GM18951 (cell line): ENCODE measurements around the gene KDM5A.
"Not testable (repeated sequence)": the region's sequence is repeated elsewhere in the genome, so short reads cannot be mapped to it uniquely, and the experiment has no call there.

Experiments used
- POLR2A ChIP-seq: IDR thresholded peaks from 4 replicates; pipeline ENCODE4 v1.6.1; 2011; ENCODE audit warnings: mild to moderate bottlenecking; ENCODE audit not compliant: insufficient read length, insufficient read depth; ENCODE audit errors: extremely low read depth
- in situ Hi-C: fragments of 300-500 bp; cut with MboI; formaldehyde crosslinking; loops from one replicate; pipeline ENCODE4 v1.12.0; 2022; ENCODE audit warnings: low sequenced_read_pairs, mixed read lengths, inconsistent platforms; ENCODE audit not compliant: unreplicated experiment

KDM5A gene

GRCh38 chr12:389142-390096 is at the start of gene KDM5A:
KDM5A (minus strand) TSS chr12:389320; CDS start chr12:389091, 229 bp downstream.
- in situ Hi-C loops: no loop called here
- peak; percentile 69 for TF ChIP-seq POLR2A

- in situ Hi-C loops: not testable (repeated sequence)
Observed at GRCh38 chr12:435737-436136, 46.6 kb upstream of the KDM5A start.

DNA sequence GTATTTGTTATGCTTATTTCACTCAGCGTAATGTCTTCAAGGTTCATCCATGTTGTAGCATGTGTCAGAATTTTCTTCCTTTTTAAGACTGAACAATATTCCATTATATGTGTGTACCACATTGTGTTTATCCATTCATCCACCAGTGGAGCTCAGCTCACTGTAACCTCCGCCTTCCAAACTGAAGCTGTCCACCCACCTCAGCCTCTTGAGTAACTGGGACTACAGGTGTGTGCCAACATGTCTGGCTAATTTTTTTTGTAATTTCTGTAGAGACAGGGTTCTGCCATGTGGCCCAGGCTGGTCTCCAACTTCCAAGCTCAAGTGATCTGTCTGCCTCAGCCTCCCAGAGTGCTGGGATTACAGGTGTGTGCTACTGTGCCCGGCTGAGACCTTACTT is 33.4 kb upstream of the KDM5A start:
- in situ Hi-C loops: no loop called here
- no peak for TF ChIP-seq POLR2A

DNA sequence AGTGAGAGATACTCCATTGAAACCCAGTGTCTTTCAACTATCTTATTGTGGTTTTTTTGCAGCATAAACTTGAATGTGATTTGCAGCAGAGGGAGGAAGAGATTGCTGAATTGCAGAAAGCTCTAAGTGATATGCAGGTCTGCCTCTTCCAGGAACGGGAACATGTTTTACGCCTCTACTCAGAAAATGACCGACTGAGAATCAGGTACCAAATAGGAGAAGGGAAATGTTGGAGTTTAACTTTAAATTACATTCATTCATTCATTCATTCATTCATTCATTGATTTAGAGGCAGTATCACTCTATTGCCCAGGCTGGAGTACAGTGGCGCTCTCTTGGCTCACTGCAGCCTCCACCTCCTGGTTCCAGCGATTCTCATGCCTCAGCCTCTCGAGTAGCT is 29.3 kb upstream of the KDM5A start:
- no peak for TF ChIP-seq POLR2A
- in situ Hi-C loops: no loop called here

DNA sequence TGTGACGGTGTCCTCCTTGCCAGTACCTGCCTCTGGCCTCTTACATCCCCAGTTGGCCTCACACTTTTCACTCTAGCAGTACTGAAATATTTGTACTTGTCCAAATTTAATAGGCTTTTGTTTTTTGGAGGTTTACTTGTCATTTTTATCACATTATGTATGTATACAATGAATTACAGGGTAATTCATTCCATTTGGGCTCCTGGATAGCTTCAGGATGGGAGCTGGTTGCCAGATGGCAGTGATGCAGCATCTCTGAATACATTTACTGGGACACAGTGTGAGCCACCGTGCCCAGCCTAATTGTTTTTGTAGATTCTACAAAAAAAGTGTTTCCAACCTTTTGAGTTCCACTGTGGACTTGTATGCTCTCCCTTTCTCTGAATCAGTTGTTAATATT is 25.7 kb upstream of the KDM5A start:
- no peak for TF ChIP-seq POLR2A
- in situ Hi-C loops: no loop called here

- in situ Hi-C loops: no loop called here
- no peak for TF ChIP-seq POLR2A
Observed at GRCh38 chr12:402029-402389, 12.9 kb upstream of the KDM5A start.

GRCh38 chr12:401235-402028 is 12.3 kb upstream of the KDM5A start, which contains the start of gene CCDC77:
CCDC77 (plus strand) TSS chr12:401644; CDS start chr12:409384, 7,740 bp downstream.
- in situ Hi-C loops: no loop called here
- peak; percentile 56 for TF ChIP-seq POLR2A

DNA sequence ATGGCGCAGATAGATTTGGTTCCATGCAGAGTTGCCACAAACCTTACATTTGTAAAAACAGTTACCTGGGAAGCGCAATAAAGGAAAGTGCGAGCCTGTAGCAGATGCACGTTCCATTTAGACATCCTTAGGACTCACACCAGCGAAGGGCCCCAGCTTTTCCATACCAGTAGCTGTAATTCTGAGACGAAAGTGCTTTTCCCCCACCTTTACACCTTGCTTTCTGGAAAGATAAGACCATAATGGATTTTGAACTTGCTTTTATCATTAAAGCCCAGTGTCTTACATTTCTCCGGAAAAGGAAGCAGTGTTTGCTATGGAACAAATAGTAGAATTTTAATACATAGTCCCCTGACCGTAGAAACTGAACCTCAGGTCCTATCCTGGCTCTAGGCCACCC is 11.7 kb upstream of the KDM5A start:
- no peak for TF ChIP-seq POLR2A
- in situ Hi-C loops: no loop called here

DNA sequence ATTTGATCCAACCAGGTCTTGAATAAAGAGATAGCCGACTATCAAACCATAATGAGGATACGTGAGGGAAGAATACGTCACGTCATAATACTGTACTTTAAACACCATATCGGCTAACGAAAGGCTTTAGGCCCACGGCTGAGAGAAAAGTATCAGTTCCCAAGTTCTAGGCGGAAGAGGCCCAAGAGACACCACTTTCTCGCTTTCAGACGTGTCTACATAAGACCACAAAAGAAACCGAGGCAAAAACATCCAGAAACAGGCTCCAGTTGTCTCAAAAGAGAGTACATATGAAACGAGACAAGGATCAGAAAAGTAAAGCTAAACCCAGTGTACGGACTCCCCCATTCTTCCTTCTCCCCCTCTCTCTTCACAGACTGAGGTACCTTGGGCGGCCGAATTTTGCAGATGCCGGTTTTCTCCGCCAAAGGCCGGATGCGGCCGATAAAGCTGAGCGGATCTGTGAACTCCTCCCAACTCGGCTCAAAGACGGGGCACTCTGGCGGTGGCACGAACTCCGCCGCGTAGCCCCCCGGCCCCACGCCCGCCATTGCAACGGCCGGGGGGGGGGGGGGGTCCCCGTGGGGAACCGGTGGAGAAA is 479 bp downstream of the KDM5A start:
- in situ Hi-C loops: no loop called here
- no peak for TF ChIP-seq POLR2A

GRCh38 chr12:388012-388411 is 1.1 kb downstream of the KDM5A start:
- in situ Hi-C loops: no loop called here
- TF ChIP-seq POLR2A: no peak

GRCh38 chr12:386651-387050 is 2.5 kb downstream of the KDM5A start:
- TF ChIP-seq POLR2A: no peak
- in situ Hi-C loops: no loop called here

DNA sequence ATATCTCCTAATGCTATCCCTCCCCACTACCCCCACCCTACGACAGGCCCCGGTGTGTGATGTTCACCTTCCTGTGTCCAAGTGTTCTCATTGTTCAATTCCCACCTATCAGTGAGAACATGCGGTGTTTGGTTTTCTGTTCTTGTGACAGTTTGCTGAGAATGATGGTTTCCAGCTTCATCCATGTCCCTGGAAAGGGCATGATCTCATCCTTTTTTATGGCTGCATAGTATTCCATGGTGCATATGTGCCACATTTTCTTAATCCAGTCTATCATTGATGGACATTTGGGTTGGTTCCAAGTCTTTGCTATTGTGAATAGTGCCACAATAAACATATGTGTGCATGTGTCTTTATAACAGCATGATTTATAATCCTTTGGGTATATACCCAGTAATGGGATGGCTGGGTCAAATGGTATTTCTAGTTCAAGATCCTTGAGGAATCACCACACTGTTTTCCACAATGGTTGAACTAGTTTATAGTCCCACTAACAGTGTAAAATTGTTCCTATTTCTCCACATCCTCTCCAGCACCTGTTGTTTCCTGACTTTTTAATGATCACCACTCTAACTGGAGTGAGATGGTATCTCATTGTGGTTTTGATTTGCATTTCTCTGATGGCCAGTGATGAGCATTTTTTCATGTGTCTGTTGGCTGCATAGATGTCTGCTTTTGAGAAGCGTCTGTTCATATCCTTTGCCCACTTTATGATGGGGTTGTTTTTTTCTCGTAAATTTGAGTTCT is 18.2 kb downstream of the KDM5A start:
- in situ Hi-C loops: not testable (repeated sequence)

DNA sequence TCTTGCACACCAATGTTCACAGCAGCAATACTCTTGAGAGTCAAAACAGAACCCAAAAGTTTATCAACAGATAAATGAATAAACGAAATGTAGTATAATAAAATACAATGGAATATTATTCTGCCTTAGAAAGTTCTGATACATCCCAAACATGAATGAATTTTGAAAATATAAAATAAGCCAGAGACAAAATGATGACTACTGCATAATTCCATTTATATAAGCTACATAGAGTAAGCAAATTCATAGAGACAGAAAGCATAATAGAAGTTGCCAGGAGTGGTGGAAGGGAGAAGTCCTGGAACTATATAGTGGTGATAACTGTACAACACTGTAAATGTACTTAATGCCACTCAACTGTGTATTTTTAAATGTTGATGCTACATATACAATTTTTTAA is 21.1 kb downstream of the KDM5A start:
- in situ Hi-C loops: no loop called here
- no peak for TF ChIP-seq POLR2A
